Left lung (tissue), 10 donors: ENCODE data around the gene PAQR5. TPM values are rescaled to one million over a fixed set of nuclear protein-coding genes. Genes with fewer than 3 reads are reported as not detected.
"Not testable (repeated sequence)": the region's sequence is repeated elsewhere in the genome, so short reads cannot be mapped to it uniquely, and the experiment has no call there.

ENCODE experiments used
- ATAC-seq: fragments of 200-7000 bp; cut with Tn5 transposase; one replicate; pipeline ENCODE4 v1.9.1; 2020; ENCODE audit warnings: moderate library complexity
- DNase-seq, 4 donors: peaks; one replicate each; pipeline ENCODE4 v3.0.0-alpha.2; 2013 to 2020
- H3K27ac ChIP-seq, 2 donors: fragments of 200-600 bp; sonication (generic) in 1 of 2; one replicate each; pipeline versions ENCODE4 v1.5.0 to v1.8.0; 2020 to 2021
- H3K27me3 ChIP-seq, 2 donors: fragments of 200-600 bp; sonication (generic) in 1 of 2; one replicate each; pipeline versions ENCODE4 v1.5.0 to v1.8.0; 2020 to 2021
- H3K36me3 ChIP-seq, 2 donors: fragments of 200-600 bp; sonication (generic) in 1 of 2; one replicate each; pipeline versions ENCODE4 v1.5.0 to v1.8.0; 2020 to 2021
- H3K4me1 ChIP-seq, 2 donors: fragments of 200-600 bp; one replicate each; pipeline ENCODE4 v1.8.0; 2021
- H3K4me3 ChIP-seq, 2 donors: fragments of 200-600 bp; sonication (generic) in 1 of 2; one replicate each; pipeline versions ENCODE4 v1.5.0 to v1.8.0; 2020 to 2021; ENCODE audit warnings: mild to moderate bottlenecking in 1 of 2
- H3K9me3 ChIP-seq, 2 donors: fragments of 200-600 bp; sonication (generic) in 1 of 2; one replicate each; pipeline versions ENCODE4 v1.5.0 to v1.8.0; 2020 to 2021
- CTCF ChIP-seq, 2 donors: fragments of 200-600 bp; sonication (generic) in 1 of 2; IDR thresholded peaks; one replicate each; pipeline versions ENCODE4 v1.5.0 to v1.8.0; 2021; ENCODE audit warnings: antibody characterized with exemption in 2 of 2
- intact Hi-C, 2 donors: fragments of 100-400 bp; cut with DNase I; formaldehyde crosslinking; loops; one replicate each; pipeline versions ENCODE4 v1.11.2 to v1.14.2; 2022
- polyA plus RNA-seq, 6 donors: library from polyadenylated mRNA; unstranded; fragments of 120-200 nt; gene quantifications; one replicate each; pipeline ENCODE4 v1.2.1, GENCODE V29; 2013; ENCODE audit not compliant: insufficient read length in 6 of 6
- total RNA-seq, 2 donors: library from RNA; stranded (reverse); fragmentation: NEBNext Ultra II Directional; extraction: Animal tissue kit (Norgen Biotek cat#: 25700); gene quantifications; one replicate each; pipeline ENCODE4 v1.2.1, GENCODE V29; 2021
- donor health status: DM: no; HTN: yes; CAD: no.
- donor health status: DM: no; HTN: no; CAD: no.

Gene PAQR5
- total and polyA plus RNA-seq, 8 donors: 6.2 to 17.7 (median 7.5) TPM

- ATAC-seq (no peak), DNase-seq (no peak)
- H3K4me1 ChIP-seq: no peaks in the 10 kb centered on the region
- H3K27ac ChIP-seq: no peak overlapping the region
- no peak overlapping the region for H3K4me3 ChIP-seq
- no peak for TF ChIP-seq CTCF (IDR thresholded peaks at IDR 0.05)
- no peaks in the 10 kb centered on the region for H3K27me3 ChIP-seq
- peaks cover 0 to 7% of the 10 kb centered on the region in 2 donors for H3K9me3 ChIP-seq
- intact Hi-C loops: no loop called here
- no peaks in the 10 kb centered on the region for H3K36me3 ChIP-seq
Observed at GRCh38 chr15:69338535-69339213, 40.0 kb downstream of the PAQR5 start.

- ATAC-seq, H3K4me3 ChIP-seq, H3K4me1 ChIP-seq, H3K27ac ChIP-seq, intact Hi-C loops, DNase-seq, H3K36me3 ChIP-seq, H3K27me3 ChIP-seq, H3K9me3 ChIP-seq: not testable (repeated sequence)
Observed at GRCh38 chr15:69339214-69339543, 40.5 kb downstream of the PAQR5 start.

GRCh38 chr15:69340243-69340900, 41.7 kb downstream of the PAQR5 start:
- peaks cover 0 to 7% of the 10 kb centered on the region in 2 donors for H3K9me3 ChIP-seq
- DNase-seq (no peak), ATAC-seq (peak; percentile 43)
- intact Hi-C loops: no loop called here
- no peaks in the 10 kb centered on the region for H3K27me3 ChIP-seq
- TF ChIP-seq CTCF (IDR thresholded peaks at IDR 0.05): no peak
- no peaks in the 10 kb centered on the region for H3K4me1 ChIP-seq
- no peaks in the 10 kb centered on the region for H3K36me3 ChIP-seq
- no peak overlapping the region for H3K27ac ChIP-seq
- no peak overlapping the region for H3K4me3 ChIP-seq

- Histone ChIP-seq H3K36me3 (no peaks in the 10 kb centered on the region), H3K4me3 (no peak overlapping the region), H3K9me3 (peaks cover 0 to 7% of the 10 kb centered on the region in 2 donors), H3K4me1 (no peaks in the 10 kb centered on the region), H3K27me3 (no peaks in the 10 kb centered on the region), H3K27ac (no peak overlapping the region)
- no peak for DNase-seq
- no peak for ATAC-seq
- no peak for TF ChIP-seq CTCF (IDR thresholded peaks at IDR 0.05)
- intact Hi-C loops: no loop called here
Observed at GRCh38 chr15:69341356-69341755, 42.6 kb downstream of the PAQR5 start.

- Histone ChIP-seq H3K9me3 (no peaks in the 10 kb centered on the region), H3K4me1 (no peaks in the 10 kb centered on the region), H3K27ac (no peak overlapping the region), H3K4me3 (no peak overlapping the region), H3K36me3 (no peaks in the 10 kb centered on the region), H3K27me3 (no peaks in the 10 kb centered on the region)
- ATAC-seq (no peak), DNase-seq (no peak)
- intact Hi-C loops: no loop called here
- TF ChIP-seq CTCF (IDR thresholded peaks at IDR 0.05): no peak
Observed at GRCh38 chr15:69342460-69343076, 43.9 kb downstream of the PAQR5 start.
